HG03342 (cell line): ENCODE results near the gene WDR36.

Source experiments
- ATAC-seq: cut with Tn5 transposase; IDR thresholded peaks from one replicate; pipeline ENCODE4 v1.9.1; 2021; ENCODE audit warnings: mild to moderate bottlenecking, moderate library complexity; ENCODE audit not compliant: unreplicated experiment

The WDR36 gene

DNA sequence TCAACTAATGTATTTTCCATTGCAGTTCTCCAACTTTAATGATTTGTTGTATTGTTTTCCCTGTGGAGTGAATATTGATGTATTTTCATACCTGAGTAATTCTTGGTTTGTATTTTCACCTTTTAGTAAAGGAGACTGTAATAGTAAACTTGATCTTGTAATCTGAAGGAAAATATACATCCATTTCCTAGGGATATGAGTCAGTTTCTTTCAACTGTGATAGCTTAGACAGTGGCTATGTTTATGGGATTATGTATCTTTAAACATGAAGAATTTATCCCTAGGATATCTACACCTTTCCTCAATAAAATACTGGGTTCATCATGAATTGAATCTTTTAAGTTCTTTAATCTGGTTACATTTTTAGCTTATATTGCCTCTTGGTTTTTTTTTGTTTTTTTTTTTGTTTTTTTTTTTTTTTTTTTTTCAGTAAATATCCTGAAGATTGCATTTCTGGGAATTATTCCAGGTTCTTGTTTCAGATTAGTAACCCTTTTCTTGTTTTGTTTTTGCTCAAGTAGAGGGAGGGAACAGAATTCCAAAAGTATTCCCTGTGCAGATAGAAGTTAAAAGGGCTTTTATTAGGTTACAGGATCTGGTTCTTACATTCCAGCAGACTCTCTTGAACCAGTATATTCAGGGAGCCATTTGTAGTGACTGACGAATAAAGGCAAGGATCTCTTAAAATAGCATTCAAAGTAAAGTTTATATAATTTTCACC lies 7.1 kb downstream of the WDR36 start:
- ATAC-seq = no peak

DNA sequence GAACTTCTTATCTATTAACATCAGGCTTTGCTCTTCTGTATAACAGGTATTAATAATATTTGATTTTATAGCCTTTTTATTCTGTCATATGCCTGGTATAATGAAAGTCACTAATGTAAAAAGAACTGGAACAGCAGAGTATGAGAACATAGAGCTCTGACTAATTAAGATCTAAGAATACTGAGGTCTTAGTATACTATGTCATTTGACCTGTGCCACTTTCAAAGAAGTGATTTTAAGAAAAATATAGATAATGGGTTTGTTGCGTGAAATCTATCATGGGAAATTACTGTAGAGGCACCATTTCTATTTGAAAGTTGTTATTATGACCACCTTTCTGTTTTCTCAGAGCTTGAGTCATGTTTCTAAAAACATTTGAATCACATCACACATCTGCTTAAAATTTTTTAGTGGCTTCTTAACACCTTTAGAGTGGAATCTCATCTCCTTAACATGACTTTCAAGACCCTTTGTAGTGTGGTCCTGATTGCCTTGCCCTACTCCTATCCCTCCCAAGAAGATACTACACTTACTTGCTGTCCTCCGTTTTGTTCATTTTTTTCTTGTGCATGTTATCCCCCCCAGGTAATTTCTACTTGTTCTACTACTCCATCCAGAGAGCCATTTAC lies 14.3 kb downstream of the WDR36 start:
- no peak for ATAC-seq

DNA sequence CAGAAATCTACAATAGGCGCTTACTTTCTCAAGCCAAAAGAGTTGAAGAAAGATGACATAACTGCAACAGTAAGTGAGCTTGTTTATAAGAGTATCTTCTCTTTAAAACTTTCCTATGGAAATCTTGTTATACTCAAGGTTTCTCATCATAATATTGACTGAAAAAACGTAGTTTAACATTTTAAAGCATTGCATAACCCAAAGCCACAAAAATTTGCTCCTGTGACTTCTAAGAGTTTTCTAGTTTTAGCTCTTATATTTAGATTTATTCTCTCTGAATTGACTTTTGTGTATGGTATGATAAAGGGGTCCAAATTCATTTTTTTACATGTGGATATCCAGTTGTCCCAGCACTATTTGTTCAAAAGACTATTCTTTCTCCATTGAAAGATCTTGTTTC lies 15.2 kb downstream of the WDR36 start:
- no peak for ATAC-seq

DNA sequence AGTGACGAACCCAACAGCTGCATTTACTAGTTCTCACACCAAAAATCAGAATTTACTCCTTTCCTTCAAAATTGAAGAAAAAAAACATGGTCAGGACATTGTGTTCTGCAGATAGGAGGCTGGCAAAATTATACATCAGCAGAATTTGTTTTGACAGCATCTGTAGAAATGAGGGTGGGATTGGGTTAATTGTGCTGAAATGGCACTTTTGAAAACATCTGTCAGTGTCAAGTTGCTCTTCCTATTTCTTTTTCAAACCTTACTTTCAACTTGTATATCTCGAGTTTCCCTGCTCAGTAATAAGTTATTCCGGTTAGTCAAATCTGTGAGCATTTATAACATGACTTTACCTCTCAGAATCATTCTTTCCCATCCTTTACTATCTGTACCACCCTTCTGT lies 19.8 kb downstream of the WDR36 start:
- no peak for ATAC-seq

DNA sequence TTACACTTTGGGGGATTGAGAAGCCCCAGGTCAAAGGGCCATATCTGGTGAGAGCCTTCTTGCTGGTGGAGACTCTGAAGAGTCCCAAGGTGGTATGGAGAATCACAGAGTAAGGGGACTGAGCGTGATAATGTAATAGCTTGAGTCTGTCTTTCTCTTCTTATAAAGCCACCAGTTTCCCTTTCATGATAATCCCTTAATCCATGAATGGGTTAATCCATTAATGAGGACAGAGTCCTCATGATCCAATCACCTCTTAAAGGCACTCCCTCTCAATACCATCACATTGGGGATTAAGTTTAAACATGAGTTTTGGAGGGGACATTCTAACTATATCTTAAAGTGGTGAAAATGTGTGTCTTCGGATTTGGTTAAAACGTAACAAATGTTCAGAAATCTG lies 21.5 kb downstream of the WDR36 start:
- no peak for ATAC-seq

DNA sequence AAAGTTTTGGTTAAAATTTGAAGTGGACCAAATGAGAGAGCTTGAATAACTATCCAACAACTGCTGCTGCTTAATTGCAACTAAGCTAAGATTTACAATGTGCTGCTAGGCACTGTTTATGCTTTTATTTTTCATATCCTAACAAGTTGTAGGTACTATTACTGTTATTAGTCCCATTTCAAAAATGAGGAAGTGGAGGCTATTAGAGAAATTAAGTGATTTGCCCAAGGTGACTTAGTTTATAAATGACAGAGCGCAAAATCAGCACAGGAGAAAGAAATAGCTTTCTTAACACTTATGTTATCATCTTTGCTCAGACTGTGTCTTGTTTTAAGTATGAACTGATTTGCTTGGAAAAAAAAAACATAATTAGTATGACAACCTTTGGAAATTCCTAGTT lies 23.1 kb downstream of the WDR36 start:
- no peak for ATAC-seq

DNA sequence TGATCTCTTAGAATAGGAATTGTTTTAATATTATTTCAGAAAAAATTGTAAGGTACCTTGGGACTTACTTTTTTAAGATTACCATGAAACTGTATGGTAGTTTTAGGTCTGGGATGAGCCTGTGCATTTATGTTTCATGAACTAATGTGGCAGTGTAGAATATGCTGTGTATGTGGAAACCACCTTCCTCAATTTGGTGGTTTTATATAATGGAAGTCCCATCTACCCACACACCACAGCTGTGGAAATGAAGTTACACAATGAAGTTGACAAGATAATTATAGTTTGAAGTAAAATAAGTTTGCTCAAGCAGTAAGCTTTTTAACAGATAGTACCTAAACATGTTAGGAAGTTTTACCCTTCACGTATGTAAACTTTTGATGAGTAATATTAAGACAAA lies 24.4 kb downstream of the WDR36 start:
- no peak for ATAC-seq

DNA sequence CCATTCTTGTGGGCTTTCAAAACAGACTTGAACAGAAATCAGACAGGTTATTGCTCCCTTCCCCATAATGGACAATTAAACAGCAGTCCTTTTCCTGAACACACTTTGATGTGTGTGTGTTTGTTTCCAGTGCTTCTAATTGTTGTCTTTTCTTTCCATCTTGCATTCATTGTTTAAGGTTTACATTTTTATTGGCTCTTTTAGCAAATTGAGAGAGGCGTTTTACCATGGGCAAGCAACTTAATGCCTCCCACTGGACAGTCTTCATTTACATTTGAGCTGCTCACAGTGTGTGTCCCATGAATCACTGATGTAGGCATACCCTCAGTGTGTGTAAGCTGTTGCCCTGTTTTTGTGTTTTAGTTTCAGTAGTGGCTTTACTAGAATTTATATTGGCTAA lies 25.0 kb downstream of the WDR36 start:
- no peak for ATAC-seq

DNA sequence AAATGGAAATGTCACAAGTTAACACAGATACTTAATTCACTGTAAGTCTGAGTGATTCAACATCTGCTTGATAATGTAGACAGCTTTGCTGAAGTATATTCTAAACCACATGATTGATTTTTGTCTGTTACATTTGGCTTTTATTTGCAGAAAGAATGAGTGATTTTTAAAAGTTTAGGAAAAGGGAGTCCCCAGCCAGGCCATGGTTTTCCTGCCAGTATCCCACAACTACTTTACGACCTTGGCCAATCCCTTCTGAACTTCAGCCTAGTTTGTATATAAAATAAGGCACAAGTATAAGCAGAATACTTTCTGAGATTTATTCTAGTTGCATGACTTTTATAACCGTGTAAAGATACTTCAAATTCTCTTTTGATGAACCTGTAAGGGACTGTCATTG lies 27.1 kb downstream of the WDR36 start:
- ATAC-seq = no peak

DNA sequence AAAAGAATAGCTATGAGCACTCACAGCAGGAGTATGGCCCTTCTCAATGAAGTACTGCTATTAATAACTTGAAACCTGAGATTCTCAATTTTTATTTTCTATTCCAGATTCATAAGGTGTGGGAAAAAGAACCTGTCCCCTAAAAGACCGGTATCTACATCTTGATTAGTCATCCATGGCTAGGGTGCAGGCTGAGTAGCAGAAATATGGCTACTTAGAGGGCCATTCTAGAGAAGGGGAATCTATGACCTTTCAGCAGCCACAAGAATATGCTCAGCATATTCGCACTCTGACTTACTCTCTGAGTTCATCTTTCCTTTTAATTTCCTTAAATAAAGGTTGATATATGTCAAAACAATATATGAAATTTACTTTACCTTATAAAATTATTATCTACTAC lies 27.7 kb downstream of the WDR36 start:
- no peak for ATAC-seq

DNA sequence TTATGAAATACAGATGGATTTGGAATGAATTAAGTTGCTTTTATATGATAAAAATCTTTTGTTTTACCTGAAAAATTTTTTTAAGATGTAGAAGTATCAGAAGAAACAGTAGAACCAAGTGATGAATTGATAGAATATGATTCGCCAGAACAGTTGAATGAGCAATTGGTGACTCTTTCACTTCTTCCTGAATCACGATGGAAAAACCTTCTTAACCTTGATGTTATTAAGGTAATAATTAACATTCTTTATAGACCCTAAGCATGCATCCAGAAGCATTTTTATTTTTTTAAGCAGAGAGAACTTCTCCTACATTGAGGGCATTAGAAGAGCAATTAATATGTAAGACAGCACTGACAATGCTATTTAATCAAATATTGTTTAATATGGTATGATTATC lies 28.8 kb downstream of the WDR36 start:
- ATAC-seq = no peak

DNA sequence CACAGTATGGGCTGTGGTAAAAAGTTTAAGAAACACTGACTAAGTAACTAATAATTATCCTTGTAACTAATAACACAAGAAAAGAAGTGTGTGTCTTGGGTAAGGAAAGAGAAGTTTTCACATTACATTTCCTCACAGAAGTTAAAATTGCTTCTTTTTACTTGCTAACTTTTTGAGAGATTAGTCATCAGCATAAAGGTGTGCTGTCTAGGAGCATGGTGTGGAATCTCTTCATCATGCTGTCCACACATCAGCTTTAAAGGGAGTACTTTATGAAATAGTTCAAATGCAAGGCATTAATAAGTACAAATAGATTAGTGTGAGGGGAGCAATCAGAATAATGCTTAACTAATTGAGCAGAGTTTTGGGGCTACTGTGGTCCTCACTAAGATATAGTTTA lies 29.8 kb downstream of the WDR36 start:
- no peak for ATAC-seq

DNA sequence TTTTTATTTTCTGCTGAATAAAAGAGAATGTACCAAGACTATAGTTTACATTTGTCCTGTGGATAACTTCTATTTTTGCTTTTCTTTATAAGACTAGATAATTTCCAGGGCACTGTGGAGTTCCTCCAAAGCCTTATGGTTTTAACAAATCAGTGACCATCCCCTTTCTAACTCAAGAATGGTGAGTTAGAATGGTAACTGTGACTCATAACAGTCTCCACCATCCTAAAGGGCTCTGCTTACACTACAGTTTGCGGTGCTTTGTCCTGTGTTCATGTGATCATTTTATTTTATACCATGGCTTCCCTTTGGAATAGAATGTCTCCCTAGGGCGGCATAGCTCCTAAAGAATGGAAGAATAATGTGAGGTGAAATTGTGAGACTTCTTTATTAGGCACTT lies 30.2 kb downstream of the WDR36 start:
- ATAC-seq = peak; percentile 77

DNA sequence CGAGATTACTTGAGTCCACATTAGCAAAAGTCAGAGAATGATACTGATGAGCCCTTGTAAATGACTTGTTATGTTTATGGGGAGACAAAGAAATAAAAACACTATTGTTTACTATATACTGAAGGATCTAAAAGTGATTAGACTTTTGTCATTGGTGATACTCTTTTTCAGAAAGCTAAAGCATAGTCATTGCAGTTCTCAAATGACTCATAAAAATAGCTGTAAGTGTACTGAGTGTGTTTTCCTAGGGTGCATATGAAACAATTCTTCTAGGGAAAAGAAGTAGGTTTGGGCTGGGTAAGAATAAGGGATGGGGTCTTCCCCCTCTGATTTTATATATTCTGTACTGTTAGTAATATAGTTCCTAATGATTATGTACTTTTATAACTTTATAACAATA lies 32.6 kb downstream of the WDR36 start:
- ATAC-seq = no peak

DNA sequence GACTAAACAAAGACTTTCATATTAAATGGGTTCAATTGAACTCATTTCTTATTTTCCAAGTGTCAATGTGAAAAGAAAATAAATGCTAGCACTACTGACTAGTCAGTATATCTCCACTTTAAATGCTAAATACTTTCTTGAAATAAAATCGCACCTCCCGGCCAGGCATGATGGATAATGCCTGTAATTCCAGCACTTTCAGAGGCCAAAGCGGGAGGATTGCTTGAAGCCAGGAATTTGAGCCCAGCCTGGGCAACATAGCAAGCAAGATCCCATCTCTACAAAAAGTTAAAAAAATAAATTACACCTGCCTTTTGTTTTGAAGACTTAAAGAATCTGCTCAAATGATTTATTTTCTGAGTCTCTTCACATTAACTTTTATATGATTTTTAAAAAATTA lies 34.7 kb downstream of the WDR36 start:
- no peak for ATAC-seq

DNA sequence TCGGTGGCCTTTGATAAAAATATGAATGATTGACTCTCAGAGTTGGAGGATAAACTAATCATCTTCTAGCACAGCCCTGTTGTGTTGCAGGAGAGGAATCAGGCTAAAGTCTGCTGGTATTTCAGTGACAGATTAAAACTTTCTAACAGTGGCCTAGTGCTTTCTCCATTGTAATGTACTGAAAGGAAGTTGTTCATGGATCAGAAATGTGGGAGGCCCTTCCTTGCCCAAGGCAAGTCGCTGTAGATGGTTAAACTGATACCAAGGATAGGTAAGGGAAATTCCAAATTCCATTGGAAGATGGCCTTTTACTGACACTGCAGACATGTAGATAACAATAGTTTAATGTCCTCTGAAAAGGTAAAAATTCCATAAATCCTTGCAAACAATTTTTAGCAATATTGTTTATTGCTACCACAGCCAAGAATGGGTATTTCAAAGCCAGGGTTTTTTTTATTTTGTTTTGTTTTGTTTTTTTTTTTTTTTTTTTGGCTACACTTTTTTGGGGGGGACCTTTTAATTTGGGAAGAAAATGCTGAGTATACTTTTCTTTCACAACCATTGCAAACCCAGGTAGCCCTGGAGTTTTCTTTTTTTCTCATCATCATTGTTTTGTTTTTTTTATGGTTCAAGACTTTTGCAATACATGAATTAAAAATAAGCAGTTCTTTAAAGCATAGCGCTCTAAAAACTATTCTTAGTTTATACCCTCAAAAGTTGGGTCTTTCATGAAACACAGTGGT lies 35.5 kb downstream of the WDR36 start:
- ATAC-seq = no peak

DNA sequence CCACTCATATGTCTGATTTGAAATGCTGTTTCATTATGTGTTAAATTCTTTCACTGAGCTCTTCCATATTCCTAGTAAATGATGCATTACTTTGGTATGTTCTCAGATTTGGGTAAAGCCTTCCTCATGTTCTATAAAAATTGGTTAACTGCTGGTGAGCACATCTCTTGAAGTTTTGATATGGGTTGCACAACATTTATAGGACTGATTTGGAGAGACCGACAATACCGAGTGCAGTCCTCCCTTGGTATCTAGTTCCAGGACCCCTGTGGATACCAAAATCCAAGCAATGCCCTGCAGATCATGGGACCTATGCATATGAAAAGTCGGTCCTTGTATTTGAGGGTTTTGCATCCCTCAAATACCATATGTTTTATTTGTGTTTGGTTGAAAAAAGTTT lies 37.8 kb downstream of the WDR36 start:
- no peak for ATAC-seq

DNA sequence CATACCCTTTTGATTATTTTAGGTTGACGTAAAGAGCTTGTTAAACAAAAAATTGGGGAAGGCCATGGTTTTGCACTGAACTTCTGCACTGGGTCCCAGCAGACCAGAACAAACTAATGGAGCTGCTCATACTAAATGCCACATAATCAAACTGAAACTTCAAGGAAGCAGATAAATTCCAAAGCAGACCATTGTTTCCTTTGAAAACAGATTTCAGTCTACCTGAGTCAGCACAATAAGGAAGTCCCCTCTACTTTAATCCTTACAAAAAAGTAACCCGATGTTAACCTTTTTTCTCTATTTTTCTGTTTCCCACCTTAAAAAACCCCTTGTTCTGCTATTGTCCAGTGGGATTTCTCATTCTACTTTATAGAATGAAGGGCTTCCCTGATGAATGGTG lies 39.2 kb downstream of the WDR36 start:
- ATAC-seq = no peak

DNA sequence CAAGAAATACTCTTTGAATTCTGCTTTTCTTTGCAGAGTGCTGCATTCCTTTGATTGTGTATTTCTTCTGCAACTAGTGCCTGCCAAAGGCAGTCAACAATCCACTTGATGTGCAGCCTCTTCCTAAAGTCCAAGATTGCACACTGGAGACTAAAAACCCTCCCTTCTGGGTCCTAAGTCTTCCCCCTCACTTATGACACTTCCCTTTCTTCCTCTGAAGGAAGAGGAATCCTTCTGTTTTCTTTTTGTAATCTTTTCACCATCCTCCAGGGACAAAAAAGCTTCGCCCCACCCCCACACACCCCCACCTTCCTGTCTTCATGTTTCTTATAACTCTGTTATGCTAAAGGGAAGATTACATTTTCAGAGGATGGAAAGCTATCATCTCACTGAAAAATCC lies 39.9 kb downstream of the WDR36 start:
- no peak for ATAC-seq

DNA sequence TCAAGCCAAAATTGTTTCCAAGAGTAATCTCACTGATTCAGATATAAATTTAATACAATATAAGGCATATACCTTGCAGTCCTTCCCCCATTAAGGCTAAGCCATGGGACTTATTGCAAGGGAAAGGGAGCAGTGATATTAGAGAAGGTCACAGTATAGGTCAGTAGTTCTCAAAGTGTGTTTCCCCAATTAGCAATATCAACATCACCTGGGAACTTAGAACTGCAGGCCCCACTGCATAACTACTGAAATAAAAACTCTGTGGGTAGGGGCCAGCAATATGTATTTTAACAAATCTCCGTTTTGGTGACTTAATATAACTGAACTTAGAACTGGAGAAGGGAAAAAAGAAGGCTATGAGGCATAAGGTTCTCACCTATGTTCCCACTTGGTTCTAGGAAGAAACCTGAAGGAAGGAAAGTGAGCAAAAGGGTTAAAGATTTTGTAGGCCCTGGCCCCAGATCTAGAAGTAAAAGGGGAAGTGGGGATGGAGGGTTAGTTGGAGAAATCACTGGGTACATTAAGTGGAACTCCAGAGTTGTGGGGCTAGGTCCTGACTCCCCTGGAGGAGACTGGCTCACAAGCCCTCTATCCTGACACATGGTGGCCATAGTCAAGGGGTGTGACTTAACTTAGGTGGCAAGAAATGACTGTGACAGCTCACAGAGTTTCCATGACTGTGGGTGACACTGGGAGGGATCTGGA lies 40.7 kb downstream of the WDR36 start:
- ATAC-seq = peak; percentile 38

DNA sequence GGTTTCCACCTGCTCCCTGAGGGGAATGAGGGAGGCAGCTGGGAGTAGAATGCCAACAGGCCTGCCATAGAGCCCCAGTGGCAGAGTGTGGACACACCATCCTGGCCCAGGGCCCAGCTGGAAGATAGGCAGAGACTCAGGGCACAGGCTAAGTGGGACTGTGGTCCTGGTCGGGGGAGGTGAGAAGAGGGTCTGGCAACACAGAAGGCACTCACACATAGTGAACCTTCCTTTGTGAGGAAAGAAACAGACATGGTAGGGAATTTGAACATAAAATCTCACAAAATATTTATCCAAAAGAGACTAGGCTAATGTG lies 41.2 kb downstream of the WDR36 start:
- no peak for ATAC-seq

DNA sequence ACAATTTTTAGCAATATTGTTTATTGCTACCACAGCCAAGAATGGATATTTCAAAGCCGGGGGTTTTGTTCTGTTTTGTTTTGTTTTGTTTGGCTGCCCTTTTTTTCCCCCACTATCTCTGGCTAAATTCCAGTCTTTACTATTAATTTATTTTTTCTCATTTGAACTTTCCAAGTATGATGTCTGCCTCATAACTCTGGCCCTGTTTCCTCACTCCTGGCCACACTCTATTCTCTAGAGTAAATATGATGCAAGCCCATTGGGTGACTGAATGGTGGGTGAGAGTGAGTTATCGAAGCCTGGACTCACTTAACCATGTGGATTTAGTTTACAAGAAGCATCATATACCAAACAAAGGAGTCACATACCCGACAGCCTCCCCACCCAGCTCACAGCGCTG lies 41.9 kb downstream of the WDR36 start:
- no peak for ATAC-seq
